Thoracic aorta (tissue), 2 donors: ENCODE measurements around the gene ARID3C. TPM values are rescaled to one million over a fixed set of nuclear protein-coding genes. Genes with fewer than 3 reads are reported as not detected.

Experiments
- ATAC-seq: fragments of 150-250 bp; one replicate; pipeline ENCODE4 v1.8.0; 2017; ENCODE audit warnings: low read depth; ENCODE audit not compliant: insufficient number of reproducible peaks, low FRiP score
- DNase-seq: peaks from one replicate; pipeline ENCODE4 v3.0.0-alpha.2; 2020; ENCODE audit warnings: low spot score
- H3K27ac ChIP-seq, 2 donors: fragments of 200-600 bp; sonication (generic); 1 replicate in 1 of 2; 2 replicates in 1 of 2; pipeline ENCODE4 v1.5.1; 2016; ENCODE audit warnings: mild to moderate bottlenecking in 2 of 2, moderate library complexity in 2 of 2
- H3K27me3 ChIP-seq: fragments of 200-600 bp; sonication (generic); replicated peaks from 2 replicates; pipeline ENCODE4 v1.6.0; 2016; ENCODE audit warnings: mild to moderate bottlenecking; ENCODE audit not compliant: insufficient read depth
- H3K36me3 ChIP-seq: fragments of 200-600 bp; sonication (generic); one replicate; pipeline ENCODE4 v1.5.1; 2016
- H3K4me1 ChIP-seq, 2 donors: fragments of 200-600 bp; sonication (generic); 1 replicate in 1 of 2; 2 replicates in 1 of 2; pipeline versions ENCODE4 v1.5.1 to v1.6.0; 2016; ENCODE audit warnings: low read depth in 2 of 2, mild to moderate bottlenecking in 1 of 2; ENCODE audit not compliant: control insufficient read depth in 1 of 2
- H3K4me3 ChIP-seq: fragments of 200-600 bp; sonication (generic); 2 replicates; pipeline ENCODE4 v1.5.1; 2016; ENCODE audit warnings: mild to moderate bottlenecking
- H3K9me3 ChIP-seq: fragments of 200-600 bp; sonication (generic); 2 replicates; pipeline ENCODE4 v1.5.1; 2016
- CTCF ChIP-seq: fragments of 200-600 bp; sonication (generic); IDR thresholded peaks from one replicate; pipeline ENCODE4 v1.5.1; 2019; ENCODE audit warnings: antibody characterized with exemption
- total RNA-seq, 2 donors: library from RNA; depleted of rRNA; stranded (reverse); fragments of >200 nt; gene quantifications; one replicate each; pipeline versions ENCODE4 v1.1.0 to v1.2.3, GENCODE V29; 2016

Gene ARID3C
- total RNA-seq, 2 donors from 2014 or later: not detected

GRCh38 chr9:34656992-34657391 is 28.1 kb upstream of the ARID3C start:
- no peak overlapping the region for H3K4me3 ChIP-seq
- peaks cover 28% of the 10 kb centered on the region for H3K36me3 ChIP-seq
- DNase-seq (no peak), ATAC-seq (no peak)
- no peak overlapping the region for H3K27ac ChIP-seq
- peaks cover 27 to 42% of the 10 kb centered on the region in 2 donors for H3K4me1 ChIP-seq
- H3K9me3 ChIP-seq: no peaks in the 10 kb centered on the region
- TF ChIP-seq CTCF: no peak
- no peaks in the 10 kb centered on the region for H3K27me3 ChIP-seq

GRCh38 chr9:34655394-34655793 is 26.5 kb upstream of the ARID3C start:
- peak overlapping the region; percentile 18 for H3K4me3 ChIP-seq
- no peaks in the 10 kb centered on the region for H3K9me3 ChIP-seq
- H3K27ac ChIP-seq: peak overlapping the region; percentile 69 to 92
- ATAC-seq: no peak
- H3K27me3 ChIP-seq: no peaks in the 10 kb centered on the region
- peaks cover 12% of the 10 kb centered on the region for H3K36me3 ChIP-seq
- no peak for TF ChIP-seq CTCF
- no peak for DNase-seq
- H3K4me1 ChIP-seq: peaks cover 32 to 56% of the 10 kb centered on the region in 2 donors

- peak; percentile 46 for DNase-seq
- peak overlapping the region; percentile 67 for H3K4me3 ChIP-seq
- no peak for TF ChIP-seq CTCF
Measured at GRCh38 chr9:34654323-34655051, 25.6 kb upstream of the ARID3C start.

GRCh38 chr9:34653151-34654072 is 24.5 kb upstream of the ARID3C start:
- Histone ChIP-seq H3K27ac (peak overlapping the region; percentile 85 to 92), H3K9me3 (no peaks in the 10 kb centered on the region), H3K27me3 (no peaks in the 10 kb centered on the region), H3K4me3 (peak overlapping the region; percentile 67), H3K36me3 (peaks cover 20% of the 10 kb centered on the region), H3K4me1 (peaks cover 32 to 63% of the 10 kb centered on the region in 2 donors)
- ATAC-seq (peak; percentile 36), DNase-seq (peak; percentile 40)
- TF ChIP-seq CTCF: no peak

More at GRCh38 chr9:34654323-34655051, 25.6 kb upstream of the ARID3C start:
- ATAC-seq: peak; percentile 50
- Histone ChIP-seq H3K9me3 (no peaks in the 10 kb centered on the region), H3K36me3 (peaks cover 12% of the 10 kb centered on the region), H3K27me3 (no peaks in the 10 kb centered on the region), H3K27ac (peak overlapping the region; percentile 85 to 92), H3K4me1 (peaks cover 32 to 56% of the 10 kb centered on the region in 2 donors)

- Histone ChIP-seq H3K27ac (peak overlapping the region; percentile 85 to 92), H3K27me3 (no peaks in the 10 kb centered on the region), H3K36me3 (peaks cover 20% of the 10 kb centered on the region), H3K9me3 (no peaks in the 10 kb centered on the region), H3K4me3 (peak overlapping the region; percentile 67), H3K4me1 (peaks cover 39 to 71% of the 10 kb centered on the region in 2 donors)
- TF ChIP-seq CTCF: no peak
- ATAC-seq (no peak), DNase-seq (no peak)
Measured at GRCh38 chr9:34652602-34653000, 23.7 kb upstream of the ARID3C start.
